ENCODE data around the gene PRPSAP2.
"Not testable (repeated sequence)": the region's sequence is repeated elsewhere in the genome, so short reads cannot be mapped to it uniquely, and the experiment has no call there.

Gene PRPSAP2

GRCh38 chr17:18889658-18890057 lies 31.7 kb downstream of the PRPSAP2 start:
- no peak for DNase-seq (ENCODE audit: low read depth in 2 of 2)

- no peak for DNase-seq (ENCODE audit: low read depth in 2 of 2)
Observed at GRCh38 chr17:18891541-18891940, 33.6 kb downstream of the PRPSAP2 start.

DNA sequence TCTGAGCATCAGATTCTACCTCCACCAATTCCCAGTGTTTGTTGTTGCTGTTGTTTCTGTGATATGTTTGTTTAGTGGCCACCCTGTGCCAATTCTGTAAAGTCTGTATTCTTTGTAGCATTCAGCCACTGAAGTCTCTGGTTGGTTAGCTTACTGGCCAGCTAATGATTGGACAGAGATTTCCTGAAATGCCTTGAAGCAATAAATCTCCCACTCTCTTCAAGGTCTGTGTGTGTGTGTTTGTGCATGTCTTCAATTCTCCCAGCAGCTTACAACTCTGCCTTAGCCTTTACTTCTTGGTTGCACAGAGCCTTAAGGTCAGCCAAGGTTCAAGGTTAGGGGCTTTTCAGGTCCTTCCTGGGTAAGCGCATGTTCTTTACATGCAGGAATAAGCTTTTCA lies 38.2 kb downstream of the PRPSAP2 start:
- no peak for DNase-seq (ENCODE audit: low read depth in 2 of 2)

GRCh38 chr17:18896947-18897346 lies 39.0 kb downstream of the PRPSAP2 start:
- no peak for DNase-seq (ENCODE audit: low read depth in 2 of 2)

GRCh38 chr17:18904482-18904881 lies 46.6 kb downstream of the PRPSAP2 start:
- DNase-seq (ENCODE audit: low read depth in 2 of 2), result no peak

- no peak for DNase-seq (ENCODE audit: low read depth in 2 of 2)
Observed at GRCh38 chr17:18905226-18905625, 47.3 kb downstream of the PRPSAP2 start.

DNA sequence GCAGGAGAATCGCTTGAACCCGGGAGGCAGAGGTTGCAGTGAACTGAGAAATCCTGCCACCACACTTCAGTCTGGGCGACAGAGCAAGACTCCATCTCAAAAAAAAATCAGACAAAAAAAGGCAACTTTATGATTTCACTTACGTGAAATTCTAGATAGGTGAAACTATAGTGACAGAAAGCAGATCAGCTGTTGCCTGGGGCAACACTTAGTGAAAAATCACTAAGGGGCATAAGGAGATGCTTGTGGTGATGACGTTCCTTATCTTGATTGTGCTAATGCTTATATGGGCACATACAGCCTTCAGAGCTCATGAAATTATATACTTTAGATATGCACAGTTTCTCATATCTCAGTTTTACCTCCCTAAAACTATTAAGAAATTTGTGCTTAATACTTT lies 52.4 kb downstream of the PRPSAP2 start:
- DNase-seq (ENCODE audit: low read depth in 2 of 2), result no peak

DNA sequence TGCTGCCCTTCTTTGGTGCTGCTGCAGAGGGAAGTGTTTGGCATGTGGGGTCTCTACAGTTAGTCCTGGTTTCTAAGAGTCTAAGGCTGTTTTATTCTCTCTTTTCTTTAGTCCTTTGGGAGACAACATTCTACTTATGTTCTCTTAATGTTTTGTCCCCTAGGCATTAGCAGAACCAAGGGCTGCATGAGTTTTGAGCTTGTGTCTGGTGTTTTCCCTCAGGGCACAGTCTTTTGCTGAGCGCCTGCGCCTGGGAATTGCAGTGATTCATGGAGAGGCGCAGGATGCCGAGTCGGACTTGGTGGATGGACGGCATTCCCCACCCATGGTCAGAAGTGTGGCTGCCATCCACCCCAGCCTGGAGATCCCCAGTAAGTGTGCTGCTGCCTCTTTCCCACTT lies 53.0 kb downstream of the PRPSAP2 start:
- no peak for DNase-seq (ENCODE audit: low read depth in 2 of 2)

DNA sequence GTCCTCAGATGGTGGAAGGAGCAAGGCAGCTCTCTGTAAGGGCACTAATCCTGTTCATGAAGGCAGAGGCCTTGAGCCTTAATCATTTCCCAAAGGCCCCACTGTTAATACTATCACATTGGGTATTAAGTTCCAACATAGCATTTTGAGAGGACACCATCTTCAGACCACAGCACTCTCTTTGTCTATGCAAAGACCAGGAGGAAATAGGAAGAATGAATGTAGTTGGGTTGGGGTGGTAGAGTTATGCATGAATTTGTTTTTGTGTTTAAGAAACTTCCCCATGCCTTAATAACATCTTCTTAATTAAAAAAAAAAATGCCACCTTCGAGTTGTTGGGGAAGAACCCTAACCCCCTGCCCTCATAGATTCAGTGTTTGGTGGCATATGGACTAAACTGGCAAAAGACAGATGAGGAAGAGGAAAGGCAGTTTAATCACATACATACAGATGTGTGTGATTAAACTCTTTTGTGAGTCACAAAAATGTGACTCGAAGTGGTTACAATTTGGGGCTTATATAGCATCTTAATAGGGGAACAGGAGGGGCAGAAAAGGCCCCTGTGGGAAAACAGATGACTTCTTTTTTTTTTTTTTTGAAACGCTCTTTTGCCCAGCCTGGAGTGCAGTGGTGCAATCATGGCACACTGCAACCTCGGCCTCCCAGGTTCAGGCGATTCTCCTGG lies 59.0 kb downstream of the PRPSAP2 start:
- no peak for DNase-seq (ENCODE audit: low read depth in 2 of 2)

GRCh38 chr17:18917506-18918032 lies 59.6 kb downstream of the PRPSAP2 start:
- DNase-seq (ENCODE audit: low read depth in 2 of 2), result no peak

- DNase-seq (ENCODE audit: low read depth in 2 of 2), result no peak
Observed at GRCh38 chr17:18919963-18920362, 62.0 kb downstream of the PRPSAP2 start.

- DNase-seq (ENCODE audit: low read depth in 2 of 2), result no peak
Observed at GRCh38 chr17:18920911-18921441, 63.0 kb downstream of the PRPSAP2 start.

DNA sequence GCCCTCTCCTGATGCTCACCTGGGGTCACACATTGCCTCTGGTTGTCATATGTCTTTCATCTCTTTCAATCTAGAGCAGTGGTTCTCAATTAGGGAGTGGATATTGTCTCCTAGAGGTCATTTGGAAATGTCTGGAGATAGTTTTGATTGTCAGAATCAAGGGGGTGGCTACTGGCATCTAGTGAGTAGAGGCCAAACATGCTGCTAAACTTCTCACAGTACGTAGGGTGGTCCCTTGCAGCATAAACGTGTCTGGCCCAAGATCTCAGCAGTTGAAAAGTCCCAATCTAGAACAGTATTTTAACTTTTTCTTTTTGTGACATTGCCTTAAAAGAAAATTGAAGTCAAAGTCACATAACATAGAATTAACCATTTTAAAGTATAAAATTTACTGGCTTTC lies 63.6 kb downstream of the PRPSAP2 start:
- DNase-seq (ENCODE audit: low read depth in 2 of 2), result no peak

DNA sequence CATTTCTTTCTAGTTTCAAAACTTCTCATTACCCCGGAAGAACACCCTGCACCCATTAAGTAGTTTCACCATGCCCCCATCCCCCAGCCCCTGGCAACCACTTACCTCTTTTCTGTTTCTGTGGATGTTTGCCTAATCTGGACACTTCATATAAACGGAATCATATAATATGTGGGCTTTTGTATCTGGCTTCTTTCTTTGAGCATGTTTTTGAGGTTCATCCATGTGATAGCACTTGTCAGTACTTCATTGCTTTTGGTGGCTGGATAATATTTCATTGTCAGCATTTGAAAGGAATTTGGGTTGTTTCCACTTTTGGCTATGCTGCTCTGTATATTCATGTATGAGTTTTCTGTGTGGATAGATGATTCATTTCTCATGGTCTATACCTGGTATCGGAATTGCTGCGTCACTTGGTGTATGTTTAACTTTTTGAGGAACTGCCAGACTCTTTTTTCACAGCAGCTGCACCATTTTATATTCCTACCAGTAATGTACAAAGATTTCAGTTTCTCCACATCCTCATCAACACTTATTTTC lies 64.1 kb downstream of the PRPSAP2 start:
- no peak for DNase-seq (ENCODE audit: low read depth in 2 of 2)

GRCh38 chr17:18922596-18922995 lies 64.7 kb downstream of the PRPSAP2 start:
- not testable (repeated sequence) for DNase-seq (ENCODE audit: low read depth in 2 of 2)

DNA sequence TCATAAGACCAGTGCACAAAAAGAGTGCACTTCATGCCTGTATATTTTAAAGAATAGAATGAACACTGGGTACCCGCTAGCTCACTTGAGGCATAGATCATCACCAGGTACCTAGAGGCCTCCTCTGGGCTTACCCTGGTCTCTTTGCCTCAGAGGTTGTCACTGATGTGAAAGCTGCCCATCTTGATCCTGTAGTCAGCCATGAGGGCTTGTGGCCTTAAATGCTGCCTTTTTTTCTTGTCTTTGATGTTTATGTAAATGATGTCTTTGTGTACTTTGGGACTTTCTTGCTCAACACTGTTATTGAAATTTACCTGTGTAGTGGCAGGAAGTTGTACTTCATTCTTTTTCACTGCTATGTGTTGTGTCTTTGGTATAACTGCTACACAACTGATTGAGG lies 67.3 kb downstream of the PRPSAP2 start:
- no peak for DNase-seq (ENCODE audit: low read depth in 2 of 2)

GRCh38 chr17:18928628-18929125 lies 70.7 kb downstream of the PRPSAP2 start:
- DNase-seq (ENCODE audit: low read depth in 2 of 2), result no peak

DNA sequence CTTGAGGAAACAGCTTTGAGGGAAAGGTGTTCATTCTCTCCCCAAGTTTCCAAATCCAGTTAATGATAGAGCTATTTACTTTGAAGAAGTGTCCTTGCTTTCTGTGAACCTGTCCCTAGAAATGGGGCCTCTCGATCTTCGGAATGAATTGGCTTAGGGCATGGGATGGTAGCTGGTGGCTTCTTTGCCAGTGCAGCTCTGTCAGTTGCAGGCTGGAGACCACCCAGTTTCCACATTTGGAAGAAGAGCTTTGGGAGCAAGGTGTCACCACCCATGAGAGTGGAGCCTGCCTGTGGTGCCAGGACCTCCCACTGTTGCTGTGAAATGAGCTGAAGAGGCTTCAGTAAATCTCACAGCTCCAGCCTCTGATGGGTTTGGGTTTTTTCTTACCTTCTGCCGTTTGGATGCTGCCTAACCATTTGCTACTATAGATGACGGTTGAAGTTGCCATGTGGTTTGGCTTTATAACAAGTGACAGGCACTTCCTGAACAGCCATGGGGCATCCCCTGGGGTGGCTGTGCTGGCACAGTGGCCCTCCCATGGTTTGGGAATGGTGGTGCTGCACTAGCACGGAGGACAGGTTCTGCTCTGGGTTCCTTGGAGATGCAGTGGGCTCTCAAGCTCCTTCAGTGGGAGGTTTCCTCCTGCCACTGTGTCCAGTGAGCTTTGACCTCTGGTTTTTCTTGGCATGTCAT lies 74.6 kb downstream of the PRPSAP2 start:
- no peak for DNase-seq (ENCODE audit: low read depth in 2 of 2)

DNA sequence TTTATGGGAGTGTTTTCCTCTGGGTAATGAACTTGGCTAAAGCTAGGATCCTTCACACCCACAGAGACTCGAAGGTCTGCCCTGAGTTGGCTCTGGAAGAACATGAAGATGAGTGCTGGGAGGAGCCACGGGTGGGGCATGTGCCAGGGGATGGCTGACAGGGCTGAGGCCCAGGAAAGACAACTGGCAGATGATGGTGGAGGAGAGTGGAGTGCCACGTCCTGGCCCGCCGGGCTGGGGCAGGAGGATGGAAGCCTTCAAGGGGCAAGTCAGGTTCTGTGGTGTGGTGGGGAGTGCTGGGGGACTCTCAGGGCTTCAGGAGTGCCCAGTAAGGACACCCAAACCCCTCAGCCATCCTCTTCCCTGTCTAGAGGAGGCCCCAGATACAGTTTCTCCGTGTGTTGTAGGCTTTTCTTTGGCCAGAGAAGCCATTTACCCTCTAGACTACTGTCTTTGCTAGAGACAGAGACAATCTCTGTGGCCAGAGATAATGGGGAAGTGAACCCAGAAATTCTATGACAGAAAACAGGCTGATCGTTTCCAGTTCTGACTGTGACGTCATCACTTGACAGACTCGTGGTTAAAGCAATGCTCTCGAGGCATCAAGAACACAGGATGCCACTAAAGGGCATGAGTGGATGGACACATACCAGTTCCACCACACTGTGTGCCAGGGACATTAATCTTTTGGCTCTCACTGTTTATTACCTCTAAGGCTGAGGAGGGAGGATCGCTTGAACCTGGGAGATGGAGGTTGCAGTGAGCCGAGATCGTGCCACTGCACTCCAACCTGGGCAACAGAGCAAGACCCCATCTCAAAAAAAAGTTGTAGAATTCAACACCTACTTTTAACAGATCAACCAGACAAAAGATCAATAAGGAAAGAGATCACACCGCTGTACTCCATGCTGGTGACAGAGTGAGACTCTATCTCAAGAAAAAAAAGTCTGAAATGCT lies 75.4 kb downstream of the PRPSAP2 start:
- no peak for DNase-seq (ENCODE audit: low read depth in 2 of 2)

GRCh38 chr17:18937981-18938691 lies 80.2 kb downstream of the PRPSAP2 start:
- no peak for DNase-seq (ENCODE audit: low read depth in 2 of 2)

- DNase-seq (ENCODE audit: low read depth in 2 of 2), result no peak
Observed at GRCh38 chr17:18938692-18939023, 80.7 kb downstream of the PRPSAP2 start.

Data from stimulated activated CD8-positive, alpha-beta memory T cell treated with anti-CD3 and anti-CD28 coated beads, Interleukin-7, amount 100 ng/mL, for 4 hours (primary cell).